ENCODE results near the gene NPAS4. TPM values are rescaled to one million over a fixed set of nuclear protein-coding genes. Genes with fewer than 3 reads are reported as not detected.
"Not testable (repeated sequence)": the region's sequence is repeated elsewhere in the genome, so short reads cannot be mapped to it uniquely, and the experiment has no call there.

Gene NPAS4
- total and polyA plus RNA-seq, 9 of the 15 experiments (the other 6 are each of a cell fraction or from before 2014, with no cell fraction given) = not detected

DNA sequence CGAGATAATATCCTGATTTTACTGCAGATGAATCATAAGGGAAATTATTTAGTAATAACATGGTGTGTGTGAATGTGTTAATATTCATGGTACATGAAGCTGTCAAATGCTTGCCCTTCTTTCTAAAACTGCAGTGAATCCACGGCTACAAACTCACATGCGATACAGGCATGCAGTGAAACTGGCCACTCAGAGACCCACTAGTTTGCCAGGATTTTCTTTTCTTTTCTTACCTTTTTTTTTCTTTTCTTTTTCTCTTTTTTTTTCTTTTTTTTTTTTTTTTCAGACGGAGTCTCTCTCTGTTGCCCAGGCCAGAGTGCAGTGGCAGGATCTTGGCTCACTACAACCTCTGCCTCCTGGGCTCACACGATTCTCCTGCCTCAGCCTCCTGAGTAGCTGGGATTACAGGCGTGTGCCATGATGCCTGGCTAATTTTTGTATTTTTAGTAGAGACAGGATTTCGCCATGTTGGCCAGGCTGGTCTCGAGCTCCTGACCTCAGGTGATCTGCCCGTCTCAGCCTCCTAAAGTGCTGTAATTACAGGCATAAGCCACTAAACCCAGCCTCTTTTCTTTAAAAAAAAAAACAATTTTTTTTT, 47.0 kb upstream of the NPAS4 start:
- H2AFZ ChIP-seq (ENCODE audit: low read depth, low read length) = peak overlapping the region; percentile 46; the same call in 1 of the 2 replicates
- POLR2A ChIA-PET = interaction anchor here (1.1 kb wide), 1 partner anchor 22 kb away, joined by 4 read pairs; no protein-coding TSS in a partner anchor

DNA sequence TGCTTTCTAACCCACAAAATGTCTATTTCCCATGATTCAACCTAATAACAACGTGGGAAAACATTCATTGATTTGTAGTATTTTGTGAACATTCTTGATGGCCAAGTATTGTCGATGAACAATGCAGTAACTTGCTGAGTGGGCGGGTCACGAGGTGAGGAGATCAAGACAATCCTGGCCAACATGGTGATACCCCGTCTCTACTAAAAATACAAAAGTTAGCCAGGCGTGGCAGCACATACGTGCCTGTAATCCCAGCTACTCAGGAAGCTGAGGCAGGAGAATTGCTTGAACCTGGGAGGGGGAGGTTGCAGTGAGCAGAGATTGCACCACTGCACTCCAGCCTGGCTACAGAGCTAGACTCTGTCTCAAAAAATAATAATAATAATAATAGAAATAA, 40.6 kb upstream of the NPAS4 start:
- H3K27ac ChIP-seq (ENCODE audit: extremely low read depth, low read depth, low read length); H3K9me3 ChIP-seq (replicated peaks; ENCODE audit: control insufficient read depth, insufficient read depth, low read depth, low read length); DNase-seq (ENCODE audit: extremely low read depth in 1 of 4, low spot score in 3 of 4); H4K20me1 ChIP-seq (replicated peaks; ENCODE audit: control insufficient read depth, insufficient read depth, low read length); H3K4me3 ChIP-seq; H3K9me1 ChIP-seq (ENCODE audit: control insufficient read depth, insufficient read depth, low read length); H3K4me1 ChIP-seq (replicated peaks in 1 of 2; ENCODE audit: control insufficient read depth in 2 of 2, insufficient read depth in 2 of 2, low read length in 2 of 2); CTCF ChIA-PET (ENCODE audit: low intra/inter-chr PET ratio); intact Hi-C loops (cut with micrococcal nuclease); in situ Hi-C loops (cut with MboI); H3K4me2 ChIP-seq (ENCODE audit: insufficient read depth, low read length); BruUV-seq (replicated peaks); H3K79me2 ChIP-seq (ENCODE audit: control insufficient read depth, insufficient read depth, low read length); H3K27me3 ChIP-seq (ENCODE audit: control insufficient read depth in 2 of 2, insufficient read depth in 2 of 2, low read length in 2 of 2); H3K9ac ChIP-seq (ENCODE audit: insufficient read depth in 1 of 2, low read depth in 2 of 2, low read length in 2 of 2); H3K36me3 ChIP-seq (ENCODE audit: control insufficient read depth, insufficient read depth, low read length): not testable (repeated sequence)
- WGBS (ENCODE audit: insufficient coverage, low coverage, missing lambda C conversion rate) = 23% methylated on average over 7 of the region's 7 CpGs
- ATAC-seq = peak; percentile 67
- H2AFZ ChIP-seq (ENCODE audit: low read depth, low read length) = peak overlapping the region; percentile 37; the same call in 1 of the 2 replicates
- peak; percentile 61 for FAIRE-seq
- TF ChIP-seq EGR1 (conservative IDR thresholded peaks at IDR 0.05) (peak; percentile 72), ZNF316 (IDR thresholded peaks at IDR 0.05) (peak; percentile 56; the same call in 1 of the 2 replicates), C11orf30 (IDR thresholded peaks at IDR 0.05; ENCODE audit: low read depth) (peak; percentile 37; the same call in 1 of the 2 replicates)
- POLR2A ChIA-PET = interaction anchor here (0.6 kb wide), 2 partner anchors 159 to 464 kb away, joined by 3 read pairs; no protein-coding TSS in a partner anchor

More for the DNA sequence above, 47.0 kb upstream of the NPAS4 start:
- ATAC-seq; intact Hi-C loops (cut with micrococcal nuclease); H3K4me3 ChIP-seq; CTCF ChIA-PET (ENCODE audit: low intra/inter-chr PET ratio); BruUV-seq (replicated peaks); H4K20me1 ChIP-seq (replicated peaks; ENCODE audit: control insufficient read depth, insufficient read depth, low read length); H3K4me2 ChIP-seq (ENCODE audit: insufficient read depth, low read length); H3K9me1 ChIP-seq (ENCODE audit: control insufficient read depth, insufficient read depth, low read length); H3K9me3 ChIP-seq (replicated peaks; ENCODE audit: control insufficient read depth, insufficient read depth, low read depth, low read length); FAIRE-seq; in situ Hi-C loops (cut with MboI); DNase-seq (ENCODE audit: extremely low read depth in 1 of 4, low spot score in 3 of 4); H3K27me3 ChIP-seq (ENCODE audit: control insufficient read depth in 2 of 2, insufficient read depth in 2 of 2, low read length in 2 of 2); H3K27ac ChIP-seq (ENCODE audit: extremely low read depth, low read depth, low read length): not testable (repeated sequence)
- peaks cover 33% of the 10 kb centered on the region for H3K79me2 ChIP-seq (ENCODE audit: control insufficient read depth, insufficient read depth, low read length)
- H3K36me3 ChIP-seq (ENCODE audit: control insufficient read depth, insufficient read depth, low read length) = peaks cover 20% of the 10 kb centered on the region; the same call in 2 of the 3 replicates
- H3K9ac ChIP-seq (ENCODE audit: insufficient read depth in 1 of 2, low read depth in 2 of 2, low read length in 2 of 2) = 0 out of 4 replicates have a peak overlapping the region, but pooled peaks of 1 of the 2 experiments have one; percentile 67
- WGBS (ENCODE audit: insufficient coverage, low coverage, missing lambda C conversion rate) = 78% methylated on average over 5 of the region's 9 CpGs
- peaks cover 21 to 33% of the 10 kb centered on the region in 2 experiments; a peak in 4 of 5 replicates for H3K4me1 ChIP-seq (replicated peaks in 1 of 2; ENCODE audit: control insufficient read depth in 2 of 2, insufficient read depth in 2 of 2, low read length in 2 of 2)
- TF ChIP-seq SMARCA5 (IDR thresholded peaks at IDR 0.05) = peak; percentile 16; the same call in 1 of the 2 replicates
- 0 out of 2 replicates have a peak, but pooled peaks have one; percentile 30 for TF ChIP-seq PHB2 (IDR thresholded peaks at IDR 0.05; ENCODE audit: low read depth)

DNA sequence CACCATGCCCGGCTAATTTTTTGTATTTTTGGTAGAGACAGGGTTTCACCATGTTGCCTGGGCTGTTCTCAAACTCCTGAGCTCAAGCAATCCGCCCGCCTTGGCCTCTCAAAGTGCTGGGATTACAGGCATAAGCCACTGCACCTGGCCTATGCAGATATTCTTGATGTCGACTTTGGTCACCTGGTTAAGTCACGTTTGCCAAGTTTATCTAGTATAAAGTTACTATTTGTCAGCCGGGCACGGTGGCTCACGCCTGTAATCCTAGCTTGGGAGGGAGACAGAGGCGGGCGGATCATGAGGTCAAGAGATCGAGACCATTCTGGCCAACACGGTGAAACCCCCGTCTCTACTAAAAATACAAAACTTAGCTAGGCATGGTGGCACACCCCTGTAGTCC, 36.5 kb upstream of the NPAS4 start:
- H3K4me3 ChIP-seq; H3K9me3 ChIP-seq (replicated peaks; ENCODE audit: control insufficient read depth, insufficient read depth, low read depth, low read length); in situ Hi-C loops (cut with MboI); H4K20me1 ChIP-seq (replicated peaks; ENCODE audit: control insufficient read depth, insufficient read depth, low read length); H3K27me3 ChIP-seq (ENCODE audit: control insufficient read depth in 2 of 2, insufficient read depth in 2 of 2, low read length in 2 of 2); H3K27ac ChIP-seq (ENCODE audit: extremely low read depth, low read depth, low read length); ATAC-seq; H3K79me2 ChIP-seq (ENCODE audit: control insufficient read depth, insufficient read depth, low read length); BruUV-seq (replicated peaks); H3K9ac ChIP-seq (ENCODE audit: insufficient read depth in 1 of 2, low read depth in 2 of 2, low read length in 2 of 2); H2AFZ ChIP-seq (ENCODE audit: low read depth, low read length); intact Hi-C loops (cut with micrococcal nuclease); CTCF ChIA-PET (ENCODE audit: low intra/inter-chr PET ratio); H3K4me2 ChIP-seq (ENCODE audit: insufficient read depth, low read length); H3K9me1 ChIP-seq (ENCODE audit: control insufficient read depth, insufficient read depth, low read length); H3K4me1 ChIP-seq (replicated peaks in 1 of 2; ENCODE audit: control insufficient read depth in 2 of 2, insufficient read depth in 2 of 2, low read length in 2 of 2); DNase-seq (ENCODE audit: extremely low read depth in 1 of 4, low spot score in 3 of 4); H3K36me3 ChIP-seq (ENCODE audit: control insufficient read depth, insufficient read depth, low read length); FAIRE-seq: not testable (repeated sequence)
- 65% methylated on average over 10 of the region's 13 CpGs for WGBS (ENCODE audit: insufficient coverage, low coverage, missing lambda C conversion rate)
- POLR2A ChIA-PET = interaction anchor here (0.6 to 1.6 kb wide), 5 partner anchors 13 to 451 kb away, joined by 3 to 5 read pairs (median 3); no protein-coding TSS in a partner anchor
